WI38 (cell line): ENCODE data around the gene PID1.

ENCODE experiments used
- H3K4me3 ChIP-seq: 2 replicates; pipeline ENCODE4 v1.5.1; 2011; ENCODE audit warnings: low read depth, mild to moderate bottlenecking, control low read depth, low read length
- CTCF ChIP-seq: IDR thresholded peaks from 2 replicates; pipeline ENCODE4 v1.5.1; 2012; ENCODE audit warnings: low read depth, mild to moderate bottlenecking, control low read depth, low read length

Gene PID1

GRCh38 chr2:229057976-229058553, 213.0 kb downstream of the PID1 start:
- no peak overlapping the region for H3K4me3 ChIP-seq
- TF ChIP-seq CTCF = no peak

GRCh38 chr2:229054311-229054710, 216.8 kb downstream of the PID1 start:
- no peak for TF ChIP-seq CTCF
- no peak overlapping the region for H3K4me3 ChIP-seq

- no peak overlapping the region for H3K4me3 ChIP-seq
- TF ChIP-seq CTCF = no peak
Observed at GRCh38 chr2:229051798-229052197, 219.3 kb downstream of the PID1 start.

GRCh38 chr2:229050133-229050532, 221.0 kb downstream of the PID1 start:
- H3K4me3 ChIP-seq = no peak overlapping the region
- TF ChIP-seq CTCF = no peak

GRCh38 chr2:229048134-229048533, 223.0 kb downstream of the PID1 start:
- H3K4me3 ChIP-seq = no peak overlapping the region
- no peak for TF ChIP-seq CTCF

GRCh38 chr2:229045671-229046070, 225.4 kb downstream of the PID1 start:
- no peak for TF ChIP-seq CTCF
- no peak overlapping the region for H3K4me3 ChIP-seq

- no peak for TF ChIP-seq CTCF
- H3K4me3 ChIP-seq = no peak overlapping the region
Observed at GRCh38 chr2:229044581-229044980, 226.5 kb downstream of the PID1 start.
